Stimulated activated CD4-positive, alpha-beta T cell treated with anti-CD3 and anti-CD28 coated beads, TNF-alpha, amount 100 ng/mL, for 24 hours (primary cell): ENCODE measurements around the gene NARS2.
"Not testable (repeated sequence)": the region's sequence is repeated elsewhere in the genome, so short reads cannot be mapped to it uniquely, and the experiment has no call there.

Experiments
- DNase-seq, 3 experiments: peaks; one replicate each; pipeline ENCODE4 v3.0.0-alpha.2; 2020; ENCODE audit warnings: low read depth in 3 of 3

NARS2 gene

DNA sequence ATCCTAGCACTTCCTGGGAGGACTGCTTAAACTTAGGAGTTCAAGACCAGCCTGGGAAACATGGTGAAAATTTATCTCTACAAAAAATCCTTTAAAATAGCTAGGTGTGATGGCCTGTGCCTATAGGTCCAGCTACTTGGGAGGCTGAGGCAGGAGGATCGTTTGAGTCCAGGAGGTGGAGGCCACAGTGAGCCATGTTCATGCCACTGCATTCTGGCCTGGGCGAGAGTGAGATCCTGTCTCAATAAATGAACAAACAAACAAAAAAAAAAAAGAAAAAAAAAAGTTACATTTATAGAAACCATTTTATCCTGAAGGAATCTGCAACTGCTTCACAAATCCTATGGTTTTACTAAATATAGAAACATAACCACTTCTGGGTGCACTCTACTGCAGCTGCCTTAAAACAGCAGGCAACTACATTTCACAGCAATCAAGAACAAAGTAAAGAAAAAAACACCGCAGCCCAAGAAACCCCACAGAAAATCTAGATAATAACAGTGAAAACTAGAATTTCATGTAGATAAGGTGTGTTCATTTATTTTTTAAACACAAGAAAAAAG is 81.2 kb downstream of the NARS2 start:
- DNase-seq: no peak

DNA sequence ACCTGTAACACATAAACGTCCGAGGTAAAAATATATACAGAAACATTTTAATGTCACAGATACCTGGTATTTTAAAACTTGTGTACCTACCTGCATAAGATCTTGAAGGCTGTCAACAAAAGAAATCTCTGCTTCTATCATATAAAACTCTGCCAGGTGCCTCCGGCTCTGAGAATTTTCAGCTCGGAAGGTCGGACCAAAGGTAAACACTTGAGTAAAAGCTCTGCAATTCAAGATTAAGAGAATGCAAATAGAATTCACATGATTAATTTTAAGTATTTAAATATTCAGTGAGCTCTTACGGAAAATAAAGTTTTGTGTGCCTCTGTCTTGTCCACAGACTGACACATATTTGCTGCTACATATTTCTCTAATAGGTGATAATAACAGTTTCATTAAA is 81.7 kb downstream of the NARS2 start:
- no peak for DNase-seq

DNA sequence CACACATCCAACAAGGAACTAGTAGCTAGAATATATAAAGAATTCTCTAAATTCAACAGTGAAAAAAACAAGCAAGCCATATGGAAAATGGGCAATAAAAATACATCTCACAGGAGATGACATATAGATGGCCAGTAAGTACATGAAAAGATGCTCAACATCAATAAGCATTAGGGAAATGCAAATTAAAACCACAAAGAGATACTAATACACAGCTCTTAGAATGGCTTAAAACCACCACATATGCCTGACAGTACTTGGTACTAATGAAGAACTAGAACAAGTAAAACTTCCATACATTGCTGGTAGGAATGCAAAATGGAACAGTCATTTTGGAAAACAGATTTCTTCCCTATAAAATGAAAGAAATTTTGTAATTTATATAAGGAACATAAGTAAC is 85.5 kb downstream of the NARS2 start:
- no peak for DNase-seq

DNA sequence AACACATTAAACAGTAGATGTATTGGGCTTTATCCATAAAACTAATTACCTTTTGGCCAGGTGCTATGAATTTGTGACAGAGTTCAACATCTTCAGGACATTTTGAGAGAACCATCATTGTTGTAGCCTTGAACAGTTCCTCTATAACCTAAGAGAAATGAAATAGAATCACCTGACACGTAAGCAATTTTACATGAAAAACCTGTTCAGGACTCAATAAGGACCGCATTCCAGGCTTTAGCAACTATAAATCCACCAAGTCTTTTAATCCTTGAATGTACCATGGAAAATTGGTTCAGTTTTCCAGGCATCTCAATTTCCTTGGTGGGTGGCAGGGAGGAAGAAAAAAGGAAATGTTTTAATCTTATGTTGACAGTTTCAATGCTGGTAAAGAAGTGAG is 96.1 kb downstream of the NARS2 start:
- DNase-seq: no peak

DNA sequence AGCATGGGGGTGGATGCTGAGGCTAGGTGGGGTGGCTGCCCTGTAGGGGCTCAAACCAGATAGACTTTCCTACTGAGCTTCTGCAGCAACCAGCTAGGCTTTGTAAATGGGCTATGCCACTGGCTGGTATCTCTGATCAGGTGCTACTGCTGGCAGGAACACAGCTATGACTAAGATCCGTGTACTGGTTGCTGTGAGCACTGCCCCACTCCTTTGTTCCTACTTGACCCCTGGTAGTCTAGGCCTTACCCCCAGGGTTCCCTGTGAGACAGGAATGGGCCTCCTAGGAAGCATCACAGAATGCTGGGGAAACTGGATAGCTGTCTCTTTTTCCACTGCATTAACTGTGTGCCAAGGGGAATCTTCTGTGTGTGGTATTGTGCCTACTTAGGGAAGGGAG is 98.6 kb downstream of the NARS2 start:
- DNase-seq: no peak

DNA sequence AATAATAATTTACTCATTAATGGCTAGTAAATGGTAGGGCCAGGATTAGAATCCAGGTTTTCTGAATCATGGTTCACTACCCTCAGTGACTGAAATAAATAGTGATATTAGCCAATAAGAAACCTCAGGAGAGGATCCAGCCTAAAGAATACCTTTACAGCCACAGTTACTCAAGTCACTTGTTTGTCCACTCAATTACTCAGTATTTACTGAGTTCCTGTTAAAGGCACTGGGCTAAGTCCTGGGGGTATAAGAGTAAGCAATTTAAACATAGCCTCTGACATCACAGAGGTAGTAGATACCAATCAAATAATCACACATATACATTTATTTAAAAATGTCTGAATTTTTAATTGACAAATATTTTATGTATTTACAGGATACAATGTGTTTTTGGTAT is 100.2 kb downstream of the NARS2 start:
- DNase-seq: no peak

DNA sequence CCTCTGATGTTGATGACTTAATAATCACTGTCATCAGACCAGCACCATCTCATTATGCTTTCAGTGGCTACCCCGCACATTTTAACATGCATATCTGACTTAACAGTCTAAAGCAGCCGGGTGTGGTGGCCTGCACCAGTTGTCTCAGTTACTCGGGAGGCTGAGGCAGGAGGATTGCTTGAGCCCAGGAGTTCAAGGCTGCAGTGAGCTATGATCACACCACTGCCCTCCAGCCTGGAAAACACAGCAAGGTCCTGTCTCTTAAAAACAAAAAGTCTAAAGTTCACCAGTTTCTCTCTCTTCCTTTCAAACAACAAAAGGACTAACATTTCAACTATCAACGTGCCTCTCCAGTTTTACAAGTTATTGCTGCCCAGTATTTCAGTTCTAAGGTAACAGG is 101.8 kb downstream of the NARS2 start:
- no peak for DNase-seq

DNA sequence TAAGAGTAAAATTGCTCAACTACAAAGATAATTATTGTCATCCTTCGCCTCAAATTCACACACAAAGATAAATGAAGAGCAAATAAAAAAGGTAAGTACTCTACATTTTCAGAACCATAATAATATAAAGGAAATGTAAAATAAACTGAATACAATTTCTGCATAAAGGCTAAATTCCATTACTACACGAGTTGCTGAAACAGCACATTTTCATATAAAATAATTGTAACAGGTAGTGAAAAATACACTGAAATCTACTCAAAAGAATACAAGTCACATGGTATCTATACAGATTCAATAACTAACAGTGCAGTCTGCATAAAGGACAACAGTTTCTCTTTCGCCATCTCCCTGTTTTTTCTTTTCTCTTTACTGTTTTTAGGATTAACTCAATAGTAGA is 102.3 kb downstream of the NARS2 start:
- no peak for DNase-seq

DNA sequence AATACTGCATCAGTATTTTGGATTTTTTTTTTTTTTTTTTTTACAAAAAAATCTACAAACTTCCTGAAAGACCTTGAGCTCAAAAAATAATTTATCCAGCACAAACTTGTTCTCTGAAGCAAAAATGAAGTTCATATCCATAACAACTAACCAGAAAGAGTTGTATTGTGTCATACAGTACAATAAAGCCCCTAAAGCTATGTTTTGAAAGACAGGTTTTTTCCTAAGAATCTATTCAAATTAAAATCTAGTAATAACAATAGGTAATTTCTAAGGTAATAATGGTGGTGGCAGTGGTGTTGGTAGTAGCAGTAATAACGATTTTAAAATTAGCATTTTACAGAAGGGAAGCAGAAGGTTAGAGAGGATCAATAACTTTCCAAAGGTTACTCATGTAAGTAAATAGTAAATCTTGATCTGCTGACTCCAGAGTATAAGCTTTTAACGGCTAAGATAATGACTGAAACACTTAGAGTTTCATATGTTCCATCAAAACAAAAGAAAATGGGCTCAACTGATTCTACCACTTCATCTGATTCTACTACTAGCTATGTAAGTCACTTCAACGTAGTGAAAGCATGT is 103.7 kb downstream of the NARS2 start:
- DNase-seq: no peak

DNA sequence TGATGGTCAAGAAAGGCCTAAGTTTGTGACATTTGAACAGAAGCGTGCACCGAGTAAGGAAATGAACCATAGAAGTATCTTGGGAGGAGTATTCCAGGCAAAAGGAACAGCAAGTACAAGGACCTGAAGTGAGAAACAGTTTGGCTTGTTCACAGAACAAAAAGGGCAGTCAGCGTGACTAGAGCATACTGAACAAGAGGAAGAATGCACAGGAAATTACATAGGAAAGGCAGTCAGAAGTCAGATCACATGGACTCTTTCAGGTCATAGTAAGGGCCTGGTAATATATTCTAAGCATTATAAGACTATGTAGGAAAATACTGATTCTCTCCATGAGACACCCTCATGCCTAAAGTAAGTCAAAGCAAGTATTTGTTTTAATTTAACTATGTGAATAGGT is 104.8 kb downstream of the NARS2 start:
- no peak for DNase-seq

DNA sequence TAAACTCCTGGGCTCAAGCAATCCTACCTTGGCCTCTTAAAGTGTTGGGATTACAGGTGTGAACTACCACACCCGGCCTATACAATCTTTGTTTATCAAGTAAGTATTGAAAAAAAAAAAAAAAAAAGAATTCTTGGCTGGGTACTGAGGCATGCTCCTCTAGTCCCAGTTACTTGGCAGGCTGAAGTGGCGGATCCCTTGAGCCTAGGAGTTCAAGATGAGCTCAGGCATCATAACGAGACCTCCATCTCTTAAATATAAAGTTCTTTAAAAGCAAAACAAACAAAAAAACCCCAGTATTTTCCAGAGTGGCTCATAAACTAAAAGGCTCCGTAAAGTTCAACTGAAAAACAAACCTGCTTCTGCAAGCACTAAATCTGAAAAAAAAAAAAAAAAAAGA is 106.7 kb downstream of the NARS2 start:
- DNase-seq: no peak

DNA sequence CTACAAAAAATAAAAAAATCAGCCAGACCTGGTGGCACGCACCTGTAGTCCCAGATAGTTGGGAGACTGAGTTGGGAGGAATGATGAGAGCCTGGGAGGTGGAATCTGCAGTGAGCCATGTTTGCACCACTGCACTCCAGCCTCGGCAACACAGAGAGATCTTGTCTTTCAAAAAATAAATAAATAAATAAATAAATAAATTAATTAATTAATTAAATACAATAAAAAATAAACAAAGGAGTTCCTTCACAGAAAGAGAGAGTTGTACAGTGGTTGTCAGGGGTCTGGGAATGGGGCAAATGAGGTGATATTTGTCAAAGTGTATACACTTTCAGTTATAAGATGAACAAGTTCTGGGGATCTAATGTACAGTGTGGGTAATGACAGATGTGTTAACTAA is 107.3 kb downstream of the NARS2 start:
- no peak for DNase-seq

DNA sequence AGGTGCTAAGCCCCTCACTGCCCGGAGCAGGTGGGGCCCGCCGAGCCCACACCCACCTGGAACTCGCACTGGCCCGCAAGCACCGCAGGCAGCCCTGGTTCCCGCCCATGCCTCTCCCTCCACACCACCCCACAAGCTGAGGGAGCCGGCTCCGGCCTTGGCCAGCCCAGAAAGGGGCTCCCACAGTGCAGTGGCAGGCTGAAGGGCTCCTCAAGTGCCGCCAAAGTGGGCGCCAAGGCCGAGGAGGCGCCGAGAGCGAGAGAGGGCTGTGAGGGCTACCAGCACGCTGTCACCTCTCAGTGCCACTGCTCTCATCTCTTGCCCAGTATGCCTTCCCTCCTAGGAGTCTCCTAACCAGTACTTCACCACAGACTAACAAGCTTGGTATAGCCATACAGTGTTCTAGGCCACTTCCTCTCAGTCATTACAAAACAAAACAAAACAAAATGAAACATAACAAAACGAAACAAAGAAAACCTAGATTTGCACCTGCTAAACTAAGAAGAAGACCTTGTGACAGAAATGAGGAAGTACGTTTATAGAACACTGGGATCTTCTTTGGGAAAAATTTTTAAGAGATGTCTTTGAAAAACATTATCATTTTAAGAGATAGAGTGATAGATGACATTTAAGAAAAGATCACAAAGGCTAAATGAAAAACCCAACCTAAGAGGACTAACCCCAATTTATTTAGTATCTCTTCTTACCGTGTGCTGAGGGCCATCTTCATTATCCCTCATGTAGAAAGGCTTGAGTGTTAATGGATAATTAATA is 109.3 kb downstream of the NARS2 start:
- DNase-seq: no peak

DNA sequence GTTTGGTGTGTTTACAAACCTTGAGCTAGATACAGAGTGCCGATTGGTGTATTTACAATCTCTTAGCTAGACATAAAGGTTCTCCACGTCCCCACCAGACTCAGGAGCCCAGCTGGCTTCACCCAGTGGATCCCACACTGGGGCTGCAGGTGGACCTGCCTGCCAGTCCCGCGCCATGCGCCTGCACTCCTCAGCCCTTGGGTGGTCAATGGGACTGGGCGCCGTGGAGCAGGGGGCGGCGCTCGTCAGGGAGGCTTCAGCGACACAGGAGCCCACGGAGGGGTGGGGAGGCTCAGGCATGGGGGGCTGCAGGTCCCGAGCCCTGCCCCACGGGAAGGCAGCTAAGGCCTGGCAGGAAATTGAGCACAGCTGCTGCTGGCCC is 109.9 kb downstream of the NARS2 start:
- DNase-seq: not testable (repeated sequence)

DNA sequence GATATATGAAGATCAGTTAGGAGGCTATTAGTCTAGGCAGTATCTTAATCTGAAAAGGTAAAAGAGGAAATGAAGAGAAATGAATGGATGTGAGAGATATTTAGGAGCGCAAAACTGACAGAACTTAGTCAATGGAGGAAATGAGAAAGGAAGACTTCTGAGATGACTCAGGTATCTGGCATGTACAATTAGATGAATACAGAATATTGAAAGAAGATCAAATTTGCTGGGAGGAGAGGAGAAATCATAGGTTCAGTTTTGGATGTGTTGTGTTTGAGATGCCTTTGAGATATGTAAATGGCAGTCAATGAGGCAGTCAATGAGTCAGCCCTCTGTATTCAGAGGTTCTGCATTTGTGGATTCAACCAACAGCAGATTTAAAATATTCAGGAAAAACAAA is 114.2 kb downstream of the NARS2 start:
- no peak for DNase-seq

DNA sequence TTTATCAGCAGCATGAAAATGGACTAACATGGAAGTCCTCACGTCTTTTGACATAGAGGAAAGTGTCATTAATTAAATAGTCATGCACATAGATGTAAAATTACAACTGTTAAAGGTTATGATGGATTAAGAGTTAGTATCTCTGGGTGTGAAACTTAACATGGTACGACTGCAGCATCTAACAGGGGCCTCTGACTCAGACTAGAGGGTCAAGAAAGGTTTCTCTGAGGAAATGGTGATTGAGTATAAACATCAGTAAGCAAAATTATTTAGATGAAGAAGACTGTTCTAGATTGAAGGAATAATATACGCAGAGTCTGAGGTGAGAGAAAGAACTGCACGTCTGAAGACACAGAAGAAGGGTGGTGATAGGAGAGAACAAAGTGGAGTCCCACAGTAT is 114.9 kb downstream of the NARS2 start:
- no peak for DNase-seq

DNA sequence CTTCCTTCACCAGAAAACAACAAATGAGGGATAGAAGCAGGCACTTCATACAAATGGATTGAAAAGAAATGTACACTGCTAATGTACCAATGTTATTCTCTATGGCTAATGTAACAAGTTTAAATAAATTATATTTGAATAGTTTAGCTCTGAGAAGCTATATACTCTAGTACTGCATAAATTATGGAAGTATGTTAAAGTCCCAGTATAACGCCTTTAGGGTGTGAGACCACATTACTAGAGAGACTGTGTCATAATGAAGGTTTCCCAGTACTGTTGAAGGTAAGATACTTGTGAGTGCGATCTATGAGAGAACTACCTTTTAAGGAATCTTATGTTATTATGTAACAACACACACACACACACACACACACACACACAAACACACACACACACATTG is 117.2 kb downstream of the NARS2 start:
- DNase-seq: no peak

DNA sequence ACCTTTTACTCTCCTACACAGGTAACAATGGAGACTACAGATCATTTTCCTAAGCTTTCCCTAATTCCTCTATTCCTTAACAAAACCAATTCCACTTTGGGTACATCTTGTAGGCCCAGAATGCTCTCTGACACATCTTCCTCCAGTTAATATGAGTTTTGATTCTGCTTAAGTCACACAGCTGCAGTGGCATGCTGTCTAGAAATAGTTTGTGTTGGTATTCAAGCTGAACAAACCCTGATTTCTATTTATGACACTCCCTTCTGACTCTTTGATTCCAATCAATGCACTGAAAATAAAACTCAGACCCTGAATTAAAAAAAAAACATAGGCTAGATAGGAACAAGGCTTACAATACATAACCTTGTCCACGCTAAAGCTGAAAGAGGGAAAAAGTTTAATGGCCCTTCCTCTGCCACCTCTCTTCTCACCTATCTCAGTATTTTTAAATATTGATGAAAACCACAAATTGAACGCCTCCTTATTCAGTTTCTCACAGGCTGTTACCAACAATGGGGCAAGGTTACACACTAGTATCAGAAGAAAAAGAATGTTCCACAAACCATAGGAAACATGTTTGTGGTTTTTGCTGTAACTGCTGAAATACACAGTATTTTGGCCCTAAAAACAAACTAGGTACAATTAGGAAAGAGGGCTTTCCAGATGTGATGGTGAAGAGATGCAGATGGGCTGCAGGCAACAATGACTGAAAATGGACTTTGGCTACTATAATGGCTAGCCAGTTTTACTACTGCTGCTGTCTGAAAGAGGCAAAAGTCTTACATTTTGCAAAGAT is 121.3 kb downstream of the NARS2 start:
- DNase-seq: no peak

DNA sequence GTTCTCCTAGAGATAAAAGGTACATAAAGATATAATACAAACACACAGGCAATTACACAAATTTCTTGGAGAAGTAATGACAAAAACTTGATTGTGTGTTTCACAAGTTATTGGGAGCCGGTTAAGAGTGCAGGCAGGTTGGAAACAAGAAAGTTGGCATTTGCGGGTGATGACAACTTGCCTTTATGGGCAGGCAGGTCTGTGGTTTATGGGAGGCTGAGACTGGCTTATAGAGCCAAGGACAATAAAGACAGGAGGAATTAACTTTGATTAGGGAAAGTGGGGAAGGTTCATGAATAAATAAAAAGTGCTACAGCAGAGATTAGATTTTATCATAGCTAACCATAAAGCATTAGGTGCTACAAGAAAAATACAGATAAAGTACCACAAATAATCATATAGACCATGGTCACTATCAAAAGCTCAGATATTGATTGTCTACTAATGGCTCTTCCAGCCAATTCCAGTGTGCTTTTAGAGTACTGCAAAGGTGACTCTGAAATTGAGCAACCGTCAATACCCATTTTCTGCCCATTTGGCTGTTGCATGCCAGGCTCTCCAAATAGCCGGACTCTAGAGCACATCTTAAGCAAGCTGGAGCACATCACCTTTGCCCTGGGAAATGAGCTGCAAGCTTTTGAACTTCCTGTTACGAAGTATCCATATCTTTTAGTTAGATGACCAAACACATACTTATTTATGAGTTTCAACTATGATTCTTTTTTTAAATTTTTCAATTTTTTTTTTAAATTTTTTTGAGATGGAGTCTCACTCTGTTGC is 123.1 kb downstream of the NARS2 start:
- no peak for DNase-seq

DNA sequence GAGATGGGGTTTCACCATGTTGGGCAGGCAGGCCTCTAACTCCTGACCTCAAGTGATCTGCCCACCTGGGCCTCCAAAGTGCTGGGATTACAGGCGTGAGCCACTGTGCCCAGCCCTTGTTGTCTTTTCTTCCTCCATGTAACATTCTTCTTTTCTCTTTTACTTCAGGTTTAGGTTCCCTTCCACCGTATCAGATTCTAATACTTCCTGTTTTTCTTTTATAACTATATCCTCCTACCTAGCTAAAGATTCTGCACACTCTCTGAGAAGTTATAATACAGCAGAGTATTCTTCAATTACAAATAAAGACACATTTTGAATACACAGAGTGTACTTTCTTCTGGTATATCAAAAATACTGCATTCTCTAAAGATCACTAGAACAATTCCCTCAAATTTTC is 123.8 kb downstream of the NARS2 start:
- DNase-seq: no peak

DNA sequence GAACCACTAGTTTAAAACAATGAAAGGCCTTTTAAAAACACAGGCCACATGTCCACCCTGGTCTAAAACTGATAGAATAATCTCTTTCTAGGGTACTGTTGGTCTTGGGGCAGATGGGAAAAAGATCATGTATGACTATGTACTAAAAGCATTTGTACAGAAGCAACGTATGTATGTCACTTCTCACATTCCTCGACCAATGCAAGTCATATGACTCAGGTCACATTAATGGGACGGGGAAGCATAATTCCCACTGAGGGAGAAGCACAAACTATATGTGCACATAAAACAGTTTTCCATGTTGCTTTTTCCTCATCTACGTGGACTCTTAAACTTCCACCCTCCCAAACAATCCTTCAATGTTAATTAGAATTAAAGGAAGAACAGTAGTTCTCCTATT is 124.8 kb downstream of the NARS2 start:
- no peak for DNase-seq

DNA sequence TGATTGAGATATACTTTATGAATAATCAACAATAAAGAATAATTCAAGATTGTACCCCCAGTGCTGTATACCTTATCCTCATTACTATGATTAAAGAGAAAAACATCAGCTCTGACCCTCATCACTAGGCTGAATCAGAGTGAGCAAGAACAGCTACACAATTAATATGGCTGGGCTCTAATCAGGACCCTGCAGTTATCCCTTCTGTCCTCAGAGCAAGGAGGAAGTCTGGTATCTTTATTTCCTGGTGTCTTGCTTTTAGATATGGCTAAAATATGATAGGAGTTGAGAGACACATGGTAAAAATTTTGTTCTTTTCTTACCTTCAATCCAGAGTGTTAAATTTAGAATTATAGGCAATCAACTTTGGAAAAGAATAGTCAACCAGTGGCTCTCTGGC is 128.5 kb downstream of the NARS2 start:
- DNase-seq: no peak
